GM21390 (cell line): ENCODE results near the gene MIER2.
"Not testable (repeated sequence)": the region's sequence is repeated elsewhere in the genome, so short reads cannot be mapped to it uniquely, and the experiment has no call there.

ENCODE experiments used
- ATAC-seq: cut with Tn5 transposase; IDR thresholded peaks from one replicate; pipeline ENCODE4 v1.9.1; 2021; ENCODE audit not compliant: unreplicated experiment

The MIER2 gene, protein sequence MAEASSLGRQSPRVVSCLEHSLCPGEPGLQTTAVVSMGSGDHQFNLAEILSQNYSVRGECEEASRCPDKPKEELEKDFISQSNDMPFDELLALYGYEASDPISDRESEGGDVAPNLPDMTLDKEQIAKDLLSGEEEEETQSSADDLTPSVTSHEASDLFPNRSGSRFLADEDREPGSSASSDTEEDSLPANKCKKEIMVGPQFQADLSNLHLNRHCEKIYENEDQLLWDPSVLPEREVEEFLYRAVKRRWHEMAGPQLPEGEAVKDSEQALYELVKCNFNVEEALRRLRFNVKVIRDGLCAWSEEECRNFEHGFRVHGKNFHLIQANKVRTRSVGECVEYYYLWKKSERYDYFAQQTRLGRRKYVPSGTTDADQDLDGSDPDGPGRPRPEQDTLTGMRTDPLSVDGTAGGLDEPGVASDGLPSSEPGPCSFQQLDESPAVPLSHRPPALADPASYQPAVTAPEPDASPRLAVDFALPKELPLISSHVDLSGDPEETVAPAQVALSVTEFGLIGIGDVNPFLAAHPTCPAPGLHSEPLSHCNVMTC

DNA sequence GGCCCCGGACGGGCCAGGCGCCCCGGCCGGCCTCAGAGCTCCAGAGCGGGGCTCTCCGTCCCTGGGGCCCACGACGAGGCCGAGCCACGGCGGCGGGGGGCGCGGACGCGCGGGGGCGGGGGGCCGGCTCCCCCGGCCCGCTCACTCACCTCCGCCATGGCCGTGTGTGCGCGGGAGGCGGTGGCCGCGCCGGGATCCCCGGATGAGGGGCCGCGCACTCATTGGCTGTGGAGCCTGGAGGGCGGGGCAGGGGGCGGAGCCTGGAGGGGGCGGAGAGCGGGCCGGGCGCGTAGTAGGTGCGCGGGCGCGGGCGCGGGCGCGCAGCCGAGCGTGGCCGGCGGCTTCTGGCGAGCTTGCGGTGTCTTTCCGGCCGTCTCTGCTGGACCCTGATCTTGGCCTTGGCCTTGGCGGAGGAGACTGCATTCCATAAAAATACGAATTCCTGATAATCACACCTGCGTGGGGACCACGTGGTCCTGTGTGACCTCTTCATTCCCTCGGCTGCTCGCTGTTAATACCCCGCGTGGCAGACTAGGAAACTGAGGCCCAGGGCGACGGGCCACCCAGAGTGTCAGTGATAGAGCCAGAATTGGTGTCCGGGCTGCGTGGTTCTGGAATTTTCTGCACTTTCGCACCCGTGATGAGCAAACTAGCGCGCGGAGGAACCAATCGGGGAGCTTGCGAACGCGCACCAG is at the start of gene MIER2:
Gene MIER2 (minus strand): TSS at position 172 of the 695 bp plus-strand sequence. CDS start 14 bp downstream, at position 158.
- ATAC-seq: peak; percentile 68

DNA sequence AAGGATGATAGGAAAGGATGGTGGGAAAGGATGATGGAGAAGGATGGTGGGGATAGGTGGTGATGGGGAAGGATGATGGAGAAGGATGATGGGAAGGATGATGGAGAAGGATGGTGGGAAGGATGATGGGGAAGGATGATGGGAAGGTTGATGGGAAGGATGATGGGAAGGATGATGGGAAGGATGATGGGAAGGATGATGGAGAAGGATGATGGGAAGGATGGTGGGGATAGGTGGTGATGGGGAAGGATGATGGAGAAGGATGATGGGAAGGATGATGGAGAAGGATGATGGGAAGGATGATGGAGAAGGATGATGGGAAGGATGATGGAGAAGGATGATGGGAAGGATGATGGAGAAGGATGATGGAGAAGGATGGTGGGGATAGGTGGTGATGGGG is 49.0 kb upstream of the MIER2 start:
- ATAC-seq: not testable (repeated sequence)

DNA sequence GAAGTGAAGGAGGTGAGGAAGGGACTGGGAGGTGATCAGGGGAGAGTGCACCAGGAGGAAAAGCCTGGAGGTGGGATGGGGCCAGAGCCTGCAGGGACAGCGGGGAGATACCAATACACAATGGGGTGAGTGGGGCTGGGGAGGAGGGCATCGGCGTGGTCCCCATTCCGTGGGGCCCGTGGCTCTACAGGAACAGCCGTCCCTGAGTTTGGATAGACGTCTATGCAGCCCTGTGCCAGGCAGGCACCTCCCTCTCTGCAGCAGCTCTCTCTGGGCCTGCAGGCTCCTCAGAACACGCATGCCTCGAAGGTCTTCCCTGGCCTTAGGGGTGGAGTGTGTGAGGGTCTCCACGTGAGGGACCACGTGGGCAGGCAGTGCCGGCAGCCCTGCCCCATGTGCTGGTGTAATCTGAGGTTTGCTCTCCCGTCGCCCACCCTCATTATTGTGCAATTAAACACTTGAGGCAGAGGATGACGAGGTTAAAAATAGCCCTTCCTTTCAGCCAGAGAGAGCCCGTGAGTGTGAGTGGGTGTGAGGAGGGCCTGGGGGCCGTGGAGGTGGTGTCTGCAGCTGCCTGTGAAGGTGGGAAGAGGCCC is 47.9 kb upstream of the MIER2 start:
- ATAC-seq: no peak

DNA sequence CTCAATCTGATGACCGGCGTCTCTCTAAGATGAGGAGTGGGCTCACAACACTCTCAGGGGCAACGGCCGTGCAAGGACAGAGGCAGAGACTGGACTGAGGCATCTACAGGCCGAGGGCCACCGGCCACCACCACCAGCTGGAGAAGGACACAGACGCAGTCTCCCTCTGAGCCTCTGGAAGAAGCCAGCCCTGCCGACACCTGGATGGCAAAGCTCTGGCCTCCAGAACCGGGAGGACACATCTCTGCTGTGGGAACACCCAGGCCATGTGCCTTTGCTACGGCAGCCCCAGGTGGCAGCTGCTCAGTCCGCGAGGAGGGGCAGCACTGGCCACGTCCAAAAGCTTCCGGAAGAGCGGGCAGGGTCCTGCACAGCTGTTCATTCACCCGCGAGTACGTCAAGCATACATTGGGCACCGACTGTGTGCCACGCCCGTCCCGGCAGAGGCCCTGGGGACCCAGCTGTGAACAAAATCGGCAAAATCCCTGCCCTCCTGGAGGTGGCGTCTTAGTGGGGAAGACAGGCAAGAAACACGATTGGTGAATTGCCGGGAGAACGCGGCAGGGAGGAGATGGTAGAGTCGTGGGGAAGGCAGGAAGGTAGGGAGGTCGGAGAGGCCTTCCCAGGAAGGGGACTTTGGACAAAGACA is 47.3 kb upstream of the MIER2 start:
- ATAC-seq: no peak

DNA sequence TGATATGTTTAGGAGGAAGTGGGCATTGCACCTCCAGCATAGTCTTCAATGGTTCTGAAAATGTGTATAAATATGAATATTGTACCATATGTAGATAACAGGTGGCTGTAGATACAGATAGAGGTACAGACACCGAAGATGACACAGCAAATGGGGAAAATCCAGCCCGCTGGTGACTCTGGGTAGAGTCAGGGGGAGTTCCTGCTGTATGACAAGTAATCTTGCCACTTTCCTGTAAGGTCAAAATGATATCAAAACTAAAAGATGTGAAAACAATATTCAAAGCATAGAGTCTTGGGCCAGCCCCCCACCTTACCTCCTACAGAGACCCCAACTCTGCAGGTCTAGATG is 46.6 kb upstream of the MIER2 start:
- ATAC-seq: no peak

DNA sequence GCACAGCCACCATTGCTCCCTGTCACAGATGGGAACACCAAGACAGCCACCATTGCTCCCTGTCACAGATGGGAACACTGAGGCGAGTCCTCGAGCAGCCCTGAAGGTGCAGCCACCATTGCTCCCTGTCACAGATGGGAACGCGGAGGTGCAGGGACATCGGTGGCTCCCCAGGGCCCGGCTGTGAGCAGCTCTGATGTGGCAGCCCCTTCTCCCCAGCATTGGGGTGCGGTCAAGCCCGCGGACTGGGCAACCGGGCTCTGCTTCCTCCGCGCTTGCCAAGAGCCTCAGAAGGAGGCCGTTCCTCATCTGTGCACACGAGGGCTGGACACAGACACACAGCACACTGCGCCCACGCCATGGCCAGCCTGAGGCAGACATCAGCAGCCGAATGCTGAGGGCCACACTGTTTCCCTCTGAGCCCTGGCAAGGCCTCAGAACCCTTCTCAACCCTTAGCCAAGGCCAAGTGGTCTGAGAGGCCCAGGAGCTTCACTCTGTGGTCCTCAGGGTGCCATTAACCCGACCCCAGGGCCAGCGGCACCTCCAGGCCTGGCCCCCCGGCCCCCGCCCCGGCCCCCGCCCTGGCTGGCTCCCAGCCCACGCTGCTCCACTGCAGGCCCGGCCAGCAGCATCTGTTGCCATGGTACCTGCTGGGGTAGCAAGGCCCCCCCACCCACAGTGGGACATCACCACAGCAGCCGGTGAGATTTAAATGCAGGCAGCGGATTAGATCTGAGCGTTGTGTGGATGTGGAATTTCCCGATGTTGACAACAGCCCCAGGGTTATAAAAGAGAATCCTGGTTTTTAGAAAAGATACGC is 46.0 kb upstream of the MIER2 start:
- no peak for ATAC-seq

DNA sequence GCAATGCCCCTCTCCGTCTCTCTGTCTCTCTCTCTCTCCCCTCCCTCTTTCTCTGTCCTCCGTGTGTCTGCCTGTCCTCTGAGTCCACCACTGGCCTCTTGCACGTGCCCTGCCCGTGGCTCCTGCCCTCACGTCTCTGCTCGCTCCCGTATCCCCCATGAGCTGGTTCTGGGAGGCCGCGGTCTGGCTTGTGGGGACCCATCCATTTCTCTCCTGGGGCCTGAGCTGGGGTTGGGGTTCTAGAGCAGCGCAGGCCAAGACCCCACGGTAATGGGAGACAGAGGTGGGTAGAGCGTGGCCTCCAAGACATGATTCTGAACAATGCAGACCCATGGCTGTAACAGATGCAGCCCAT is 45.3 kb upstream of the MIER2 start:
- ATAC-seq: no peak

DNA sequence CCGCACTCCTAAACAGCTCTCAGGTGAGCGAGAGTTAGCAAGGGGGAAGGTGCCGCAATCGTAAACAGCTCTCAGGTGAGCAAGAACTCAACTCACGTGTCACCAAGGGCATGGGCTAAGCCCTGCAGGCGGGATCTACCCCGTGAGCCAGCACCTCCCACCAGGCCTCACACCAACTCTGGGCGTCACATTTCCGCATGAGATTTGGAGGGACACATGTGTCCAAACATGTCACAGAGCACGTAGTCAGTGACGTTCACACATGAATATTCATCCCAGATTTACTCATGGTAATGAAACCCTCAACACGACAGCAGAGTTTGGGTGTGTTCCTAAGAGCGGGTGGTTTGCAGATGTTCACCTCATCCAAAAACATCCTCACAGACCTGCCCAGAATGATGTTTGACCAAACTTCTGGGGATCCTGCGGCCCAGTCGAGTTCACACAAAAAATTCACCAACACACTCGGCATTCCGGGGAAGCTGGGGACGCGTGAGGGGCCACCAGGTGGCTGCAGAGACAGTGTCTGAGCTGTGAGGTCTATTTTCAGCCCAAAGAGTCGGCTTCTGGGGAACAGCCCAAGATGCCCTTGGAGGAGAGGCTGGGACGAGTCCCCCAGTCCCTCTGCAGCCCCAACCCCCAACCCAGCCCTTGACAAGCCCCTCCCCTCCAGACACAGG is 44.8 kb upstream of the MIER2 start:
- no peak for ATAC-seq

DNA sequence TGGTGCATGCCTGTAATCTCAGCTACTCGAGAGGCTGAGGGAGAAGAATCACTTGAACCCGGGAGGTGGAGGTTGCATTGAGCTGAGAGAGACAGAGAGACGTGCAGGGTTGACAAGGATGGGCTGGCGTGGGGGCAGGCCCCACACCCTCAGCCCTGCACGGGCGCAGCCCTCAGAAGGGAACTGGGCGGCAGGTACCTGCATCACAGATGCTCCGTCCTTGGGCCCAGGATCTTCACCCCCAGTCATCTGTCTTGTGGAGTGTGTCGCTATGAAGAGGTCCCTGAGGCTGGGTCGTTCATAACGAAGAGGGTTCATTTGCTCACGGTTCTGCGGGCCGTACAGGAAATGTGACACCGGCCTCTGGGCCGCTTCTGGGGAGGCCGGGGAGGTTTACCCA is 44.1 kb upstream of the MIER2 start:
- no peak for ATAC-seq

DNA sequence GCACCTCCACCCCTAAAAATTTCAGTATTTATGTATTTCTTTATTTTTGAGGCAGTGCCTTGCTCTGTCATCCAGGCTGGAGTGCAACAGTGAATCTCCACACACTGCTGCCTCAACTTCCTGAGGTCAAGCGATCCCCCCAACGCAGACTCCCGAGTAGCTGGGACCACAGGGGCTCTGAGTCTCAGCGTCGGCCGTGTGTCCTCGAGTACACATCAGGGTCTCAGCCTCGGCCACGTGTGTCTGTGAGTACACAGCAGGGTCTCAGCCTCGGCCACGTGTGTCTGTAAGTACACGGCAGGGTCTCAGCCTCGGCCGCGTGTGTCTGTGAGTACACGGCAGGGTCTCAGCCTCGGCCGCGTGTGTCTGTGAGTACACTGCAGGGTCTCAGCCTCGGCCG is 43.2 kb upstream of the MIER2 start:
- no peak for ATAC-seq

DNA sequence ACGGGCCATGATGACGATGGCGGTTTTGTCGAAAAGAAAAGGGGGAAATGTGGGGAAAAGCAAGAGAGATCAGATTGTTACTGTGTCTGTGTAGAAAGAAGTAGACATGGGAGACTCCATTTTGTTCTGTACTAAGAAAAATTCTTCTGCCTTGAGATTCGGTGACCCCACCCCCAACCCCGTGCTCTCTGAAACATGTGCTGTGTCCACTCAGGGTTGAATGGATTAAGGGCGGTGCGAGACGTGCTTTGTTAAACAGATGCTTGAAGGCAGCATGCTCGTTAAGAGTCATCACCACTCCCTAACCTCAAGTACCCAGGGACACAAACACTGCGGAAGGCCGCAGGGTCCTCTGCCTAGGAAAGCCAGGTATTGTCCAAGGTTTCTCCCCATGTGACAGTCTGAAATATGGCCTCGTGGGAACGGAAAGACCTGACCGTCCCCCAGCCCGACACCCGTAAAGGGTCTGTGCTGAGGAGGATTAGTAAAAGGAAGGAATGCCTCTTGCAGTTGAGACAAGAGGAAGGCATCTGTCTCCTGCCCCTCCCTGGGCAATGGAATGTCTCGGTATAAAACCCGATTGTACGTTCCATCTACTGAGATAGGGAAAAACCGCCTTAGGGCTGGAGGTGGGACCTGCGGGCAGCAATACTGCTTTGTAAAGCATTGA is 42.2 kb upstream of the MIER2 start:
- not testable (repeated sequence) for ATAC-seq

DNA sequence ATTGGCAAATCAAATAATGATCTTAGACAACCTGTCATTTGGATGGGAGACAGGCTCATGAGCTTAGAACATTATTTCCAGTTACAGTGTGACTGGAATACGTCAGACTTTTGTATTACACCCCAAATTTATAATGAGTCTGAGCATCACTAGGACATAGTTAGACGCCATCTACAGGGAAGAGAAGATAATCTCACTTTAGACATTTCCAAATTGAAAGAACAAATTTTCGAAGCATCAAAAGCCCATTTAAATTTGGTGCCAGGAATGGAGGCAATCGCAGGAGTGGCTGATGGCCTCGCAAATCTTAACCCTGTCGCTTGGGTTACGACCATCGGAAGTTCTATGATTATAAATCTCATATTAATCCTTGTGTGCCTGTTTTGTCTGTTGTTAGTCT is 41.6 kb upstream of the MIER2 start:
- ATAC-seq: not testable (repeated sequence)

DNA sequence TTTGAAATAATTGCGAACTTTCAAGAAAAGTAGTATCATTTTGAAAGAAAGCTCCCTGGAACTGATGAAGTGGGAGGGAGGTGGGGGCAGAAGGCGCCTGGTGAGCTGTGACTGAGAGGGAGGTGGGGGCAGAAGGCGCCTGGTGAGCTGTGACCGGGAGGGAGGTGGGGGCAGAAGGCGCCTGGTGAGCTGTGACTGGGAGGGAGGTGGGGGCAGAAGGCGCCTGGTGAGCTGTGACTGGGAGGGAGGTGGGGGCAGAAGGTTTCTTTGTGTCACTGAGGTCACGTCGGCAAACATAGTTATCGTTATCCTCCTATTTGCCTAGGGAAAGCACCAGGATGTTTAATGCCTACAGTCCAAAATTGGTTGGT is 40.2 kb upstream of the MIER2 start:
- ATAC-seq: no peak

DNA sequence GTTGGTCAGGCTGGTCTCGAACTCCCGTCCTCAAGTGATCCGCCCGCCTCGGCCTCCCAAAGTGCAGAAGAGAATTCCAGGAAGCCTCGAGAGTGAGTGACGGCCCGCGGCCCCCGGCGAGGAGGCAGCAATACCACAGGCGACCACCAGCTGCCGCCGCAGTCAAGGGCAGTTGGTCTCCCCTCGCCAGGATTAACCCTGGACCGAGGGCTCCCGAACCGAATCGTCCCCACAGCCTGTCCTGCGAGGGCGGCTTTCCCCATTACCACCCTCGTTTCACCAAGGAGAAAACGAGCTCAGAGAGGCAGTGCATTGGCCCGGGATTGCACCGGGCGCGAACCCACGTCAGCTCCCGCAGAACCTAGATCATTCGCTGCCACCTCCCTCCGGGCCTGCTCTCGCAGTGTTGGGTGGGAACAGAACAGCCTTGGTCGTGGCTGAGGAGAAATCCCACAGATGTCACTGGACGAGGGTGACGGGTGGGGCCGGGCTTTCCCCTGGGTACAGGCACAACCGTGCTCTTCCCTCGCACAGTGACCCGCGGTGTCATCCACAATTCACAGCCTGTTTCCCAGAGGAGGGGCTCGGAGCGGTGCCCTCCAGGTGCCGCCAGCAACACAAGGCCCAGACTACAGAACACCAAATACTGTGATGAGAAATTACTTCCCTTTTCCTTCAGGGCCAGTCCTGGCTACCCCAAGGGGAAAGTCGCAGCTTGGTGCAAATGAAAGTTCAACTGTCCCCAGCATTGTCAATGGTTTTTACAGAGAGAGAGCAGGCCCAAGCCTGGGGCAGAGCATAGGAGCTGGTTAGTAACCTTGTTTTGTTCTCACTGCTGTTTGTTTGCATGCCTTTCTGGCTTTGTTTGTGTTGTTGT is 39.6 kb upstream of the MIER2 start:
- no peak for ATAC-seq

DNA sequence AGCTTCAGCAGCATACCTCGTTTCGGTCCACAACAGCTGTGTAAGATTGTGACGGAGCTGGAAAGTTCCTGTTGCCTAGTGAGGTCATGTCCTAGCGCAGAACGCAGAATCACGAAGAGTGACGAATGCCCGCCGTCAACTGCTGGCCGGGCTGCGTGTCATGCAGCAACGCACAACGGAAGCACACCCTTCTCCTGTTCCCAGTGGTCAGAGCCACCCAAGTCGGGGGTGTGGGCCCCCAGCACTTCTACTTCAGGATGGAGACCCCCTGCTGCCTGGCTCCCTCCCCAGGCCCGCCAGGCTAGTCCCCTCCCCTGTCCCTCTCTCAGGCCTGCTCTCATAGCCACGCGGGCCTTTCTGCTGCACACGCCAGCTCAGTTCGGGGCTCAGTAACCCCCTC is 38.4 kb upstream of the MIER2 start:
- no peak for ATAC-seq

DNA sequence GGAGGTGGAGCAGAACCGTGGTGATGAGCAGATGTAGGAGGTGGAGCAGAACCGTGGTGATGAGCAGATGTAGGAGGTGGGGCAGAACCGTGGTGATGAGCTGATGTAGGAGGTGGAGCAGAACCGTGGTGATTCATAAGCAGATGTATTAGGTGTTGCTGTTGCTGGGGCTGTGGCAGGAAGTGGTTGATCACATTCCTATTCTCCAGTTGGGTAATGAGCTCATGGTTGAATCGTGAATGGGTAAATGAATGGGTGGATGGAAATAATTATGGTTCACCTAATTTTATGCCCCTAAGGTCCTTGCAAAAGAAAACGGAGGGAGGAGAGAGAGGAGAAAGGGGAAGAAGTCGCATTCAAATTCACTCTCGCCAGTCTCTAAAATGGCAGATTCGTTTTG is 38.0 kb upstream of the MIER2 start:
- not testable (repeated sequence) for ATAC-seq

DNA sequence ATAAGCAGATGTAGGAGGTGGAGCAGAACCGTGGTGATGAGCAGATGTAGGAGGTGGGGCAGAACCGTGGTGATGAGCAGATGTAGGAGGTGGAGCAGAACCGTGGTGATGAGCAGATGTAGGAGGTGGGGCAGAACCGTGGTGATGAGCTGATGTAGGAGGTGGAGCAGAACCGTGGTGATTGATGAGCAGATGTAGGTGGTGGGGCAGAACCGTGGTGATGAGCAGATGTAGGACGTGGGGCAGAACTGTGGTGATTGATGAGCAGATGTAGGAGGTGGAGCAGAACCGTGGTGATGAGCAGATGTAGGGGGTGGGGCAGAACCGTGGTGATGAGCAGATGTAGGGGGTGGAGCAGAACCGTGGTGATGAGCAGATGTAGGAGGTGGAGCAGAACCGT is 37.3 kb upstream of the MIER2 start:
- ATAC-seq: not testable (repeated sequence)

DNA sequence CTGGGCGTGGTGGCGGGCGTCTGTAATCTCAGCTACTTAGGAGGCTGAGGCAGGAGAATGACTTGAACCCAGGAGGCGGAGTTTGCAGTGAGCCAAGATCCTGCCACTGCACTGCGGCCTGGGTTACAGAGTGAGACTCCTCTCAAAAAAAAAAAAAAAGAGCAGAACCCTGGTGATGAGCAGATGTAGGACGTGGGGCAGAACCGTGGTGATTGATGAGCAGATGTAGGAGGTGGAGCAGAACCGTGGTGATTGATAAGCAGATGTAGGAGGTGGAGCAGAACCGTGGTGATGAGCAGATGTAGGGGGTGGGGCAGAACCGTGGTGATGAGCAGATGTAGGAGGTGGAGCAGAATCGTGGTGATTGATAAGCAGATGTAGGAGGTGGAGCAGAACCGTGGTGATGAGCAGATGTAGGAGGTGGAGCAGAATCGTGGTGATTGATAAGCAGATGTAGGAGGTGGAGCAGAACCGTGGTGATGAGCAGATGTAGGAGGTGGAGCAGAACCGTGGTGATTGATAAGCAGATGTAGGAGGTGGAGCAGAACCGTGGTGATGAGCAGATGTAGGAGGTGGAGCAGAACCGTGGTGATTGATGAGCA is 36.1 kb upstream of the MIER2 start:
- ATAC-seq: not testable (repeated sequence)
